ENCODE results near the gene GLT6D1.
"Not testable (repeated sequence)": the region's sequence is repeated elsewhere in the genome, so short reads cannot be mapped to it uniquely, and the experiment has no call there.

The GLT6D1 gene

GRCh38 chr9:135639196-135639595 is at the start of gene GLT6D1:
Gene GLT6D1, minus strand, starts transcription at chr9:135639540. Its CDS starts 353 bp downstream, at chr9:135639187.
- Mint-ChIP-seq H3K36me3 (peaks cover 0 to 4% of the 10 kb centered on the region in 2 donors), H3K9me3 (peaks cover 14% of the 10 kb centered on the region in 2 donors), H3K4me1 (no peaks in the 10 kb centered on the region), H3K27ac (no peak within 1 kb of the TSS), H3K27me3 (peaks cover 33 to 37% of the 10 kb centered on the region in 2 donors), H3K4me3 (no peak within 1 kb of the TSS)
- ATAC-seq (replicated peaks) (no peak), DNase-seq (no peak)

GRCh38 chr9:135689011-135689410 is 49.7 kb upstream of the GLT6D1 start:
- Mint-ChIP-seq H3K36me3 (no peaks in the 10 kb centered on the region), H3K4me3 (no peak overlapping the region), H3K27ac (no peak overlapping the region), H3K27me3 (peaks cover 6 to 13% of the 10 kb centered on the region in 2 donors), H3K4me1 (no peaks in the 10 kb centered on the region), H3K9me3 (no peaks in the 10 kb centered on the region)
- DNase-seq (no peak), ATAC-seq (replicated peaks) (no peak)

GRCh38 chr9:135687216-135687615 is 47.9 kb upstream of the GLT6D1 start:
- Mint-ChIP-seq H3K4me1 (no peaks in the 10 kb centered on the region), H3K4me3 (no peak overlapping the region), H3K9me3 (no peaks in the 10 kb centered on the region), H3K27me3 (peaks cover 22 to 24% of the 10 kb centered on the region in 2 donors), H3K36me3 (no peaks in the 10 kb centered on the region), H3K27ac (no peak overlapping the region)
- ATAC-seq (replicated peaks) (no peak), DNase-seq (no peak)

GRCh38 chr9:135684691-135685090 is 45.4 kb upstream of the GLT6D1 start:
- H3K27me3 Mint-ChIP-seq = peaks cover 24 to 25% of the 10 kb centered on the region in 2 donors

GRCh38 chr9:135683401-135684034 is 44.2 kb upstream of the GLT6D1 start:
- no peak overlapping the region for H3K4me3 Mint-ChIP-seq
- H3K27ac Mint-ChIP-seq = peak overlapping the region; percentile 56
- no peak for ATAC-seq (replicated peaks)
- H3K4me1 Mint-ChIP-seq = no peaks in the 10 kb centered on the region
- no peaks in the 10 kb centered on the region for H3K9me3 Mint-ChIP-seq
- DNase-seq = no peak
- H3K27me3 Mint-ChIP-seq = peaks cover 24 to 25% of the 10 kb centered on the region in 2 donors
- H3K36me3 Mint-ChIP-seq = no peaks in the 10 kb centered on the region

More at GRCh38 chr9:135684691-135685090, 45.4 kb upstream of the GLT6D1 start:
- no peaks in the 10 kb centered on the region for H3K4me1 Mint-ChIP-seq
- no peaks in the 10 kb centered on the region for H3K9me3 Mint-ChIP-seq
- no peak overlapping the region for H3K27ac Mint-ChIP-seq
- ATAC-seq (replicated peaks) = no peak
- no peak overlapping the region for H3K4me3 Mint-ChIP-seq
- H3K36me3 Mint-ChIP-seq = no peaks in the 10 kb centered on the region
- DNase-seq = no peak

- Mint-ChIP-seq H3K27ac (no peak overlapping the region), H3K27me3 (peaks cover 24 to 25% of the 10 kb centered on the region in 2 donors), H3K4me3 (no peak overlapping the region), H3K9me3 (no peaks in the 10 kb centered on the region), H3K36me3 (no peaks in the 10 kb centered on the region), H3K4me1 (no peaks in the 10 kb centered on the region)
- DNase-seq (no peak), ATAC-seq (replicated peaks) (no peak)
Observed at GRCh38 chr9:135681161-135681560, 41.8 kb upstream of the GLT6D1 start.

- ATAC-seq (replicated peaks) (no peak), DNase-seq (no peak)
- Mint-ChIP-seq H3K9me3 (no peaks in the 10 kb centered on the region), H3K4me1 (no peaks in the 10 kb centered on the region), H3K27ac (no peak overlapping the region), H3K27me3 (peaks cover 21 to 25% of the 10 kb centered on the region in 2 donors), H3K36me3 (no peaks in the 10 kb centered on the region), H3K4me3 (no peak overlapping the region)
Observed at GRCh38 chr9:135680056-135680455, 40.7 kb upstream of the GLT6D1 start.

- no peak for ATAC-seq (replicated peaks)
- no peaks in the 10 kb centered on the region for H3K36me3 Mint-ChIP-seq
- DNase-seq = no peak
- H3K27ac Mint-ChIP-seq = no peak overlapping the region
- H3K4me3 Mint-ChIP-seq = no peak overlapping the region
- peaks cover 10 to 13% of the 10 kb centered on the region in 2 donors for H3K27me3 Mint-ChIP-seq
- H3K4me1 Mint-ChIP-seq = no peaks in the 10 kb centered on the region
- no peaks in the 10 kb centered on the region for H3K9me3 Mint-ChIP-seq
Observed at GRCh38 chr9:135678236-135679017, 39.1 kb upstream of the GLT6D1 start.

- Mint-ChIP-seq H3K4me1 (no peaks in the 10 kb centered on the region), H3K9me3 (no peaks in the 10 kb centered on the region), H3K27me3 (peaks cover 7 to 8% of the 10 kb centered on the region in 2 donors), H3K36me3 (no peaks in the 10 kb centered on the region), H3K27ac (no peak overlapping the region), H3K4me3 (no peak overlapping the region)
- DNase-seq = no peak
- no peak for ATAC-seq (replicated peaks)
Observed at GRCh38 chr9:135677641-135678168, 38.4 kb upstream of the GLT6D1 start.

- H3K27me3 Mint-ChIP-seq = peaks cover 5 to 6% of the 10 kb centered on the region in 2 donors
- ATAC-seq (replicated peaks) (no peak), DNase-seq (no peak)
- no peaks in the 10 kb centered on the region for H3K36me3 Mint-ChIP-seq
- H3K4me3 Mint-ChIP-seq = no peak overlapping the region
- H3K4me1 Mint-ChIP-seq = no peaks in the 10 kb centered on the region
- H3K27ac Mint-ChIP-seq = no peak overlapping the region
- H3K9me3 Mint-ChIP-seq = peaks cover 0 to 1% of the 10 kb centered on the region in 2 donors
Observed at GRCh38 chr9:135676891-135677290, 37.6 kb upstream of the GLT6D1 start.

- no peak for DNase-seq
- peaks cover 4 to 6% of the 10 kb centered on the region in 2 donors for H3K27me3 Mint-ChIP-seq
- peaks cover 0 to 1% of the 10 kb centered on the region in 2 donors for H3K9me3 Mint-ChIP-seq
- no peak overlapping the region for H3K4me3 Mint-ChIP-seq
- H3K27ac Mint-ChIP-seq = no peak overlapping the region
- ATAC-seq (replicated peaks) = no peak
- H3K36me3 Mint-ChIP-seq = no peaks in the 10 kb centered on the region
- no peaks in the 10 kb centered on the region for H3K4me1 Mint-ChIP-seq
Observed at GRCh38 chr9:135674977-135675376, 35.6 kb upstream of the GLT6D1 start.

GRCh38 chr9:135673941-135674340 is 34.6 kb upstream of the GLT6D1 start:
- DNase-seq = no peak
- peaks cover 3 to 4% of the 10 kb centered on the region in 2 donors for H3K9me3 Mint-ChIP-seq
- no peaks in the 10 kb centered on the region for H3K4me1 Mint-ChIP-seq
- no peak overlapping the region for H3K27ac Mint-ChIP-seq
- no peaks in the 10 kb centered on the region for H3K36me3 Mint-ChIP-seq
- ATAC-seq (replicated peaks) = no peak
- no peak overlapping the region for H3K4me3 Mint-ChIP-seq
- H3K27me3 Mint-ChIP-seq = peaks cover 4 to 6% of the 10 kb centered on the region in 2 donors

- not testable (repeated sequence) for H3K4me1 Mint-ChIP-seq; H3K27me3 Mint-ChIP-seq; H3K9me3 Mint-ChIP-seq; DNase-seq; ATAC-seq (replicated peaks); H3K27ac Mint-ChIP-seq; H3K36me3 Mint-ChIP-seq; H3K4me3 Mint-ChIP-seq
Observed at GRCh38 chr9:135672786-135673185, 33.4 kb upstream of the GLT6D1 start.

- Mint-ChIP-seq H3K27ac (no peak overlapping the region), H3K4me1 (no peaks in the 10 kb centered on the region), H3K36me3 (no peaks in the 10 kb centered on the region), H3K27me3 (peaks cover 4 to 6% of the 10 kb centered on the region in 2 donors), H3K4me3 (no peak overlapping the region), H3K9me3 (peaks cover 5 to 8% of the 10 kb centered on the region in 2 donors)
- no peak for DNase-seq
- no peak for ATAC-seq (replicated peaks)
Observed at GRCh38 chr9:135671591-135672041, 32.3 kb upstream of the GLT6D1 start.

All from stimulated activated naive B cell treated with anti-CD40 and anti-IgM and Interleukin-4, amounts not matched to agents 10 μg/mL and 1 μg/mL and 100 μg/mL, for 72 hours (primary cell).